Cardiac fibroblast (primary cell): ENCODE results near the gene KPNA3.

Experiments used
- DNase-seq, 2 donors: peaks; one replicate each; pipeline versions ENCODE4 v3.0.0 to v3.0.0-alpha.2; 2010; ENCODE audit warnings: low read depth in 2 of 2
- H3K4me3 ChIP-seq, 2 donors: replicated peaks in 1 of 2; 1 replicate in 1 of 2; 2 replicates in 1 of 2; pipeline ENCODE4 v1.5.1; 2011; ENCODE audit warnings: low read depth in 2 of 2, low read length in 2 of 2, mild to moderate bottlenecking in 2 of 2, moderate library complexity in 1 of 2
- CTCF ChIP-seq: IDR thresholded peaks from one replicate; pipeline ENCODE4 v1.5.1; 2011; ENCODE audit warnings: low read depth, mild to moderate bottlenecking, low read length, inconsistent platforms

The KPNA3 gene

GRCh38 chr13:49792550-49793324, at the start of gene KPNA3:
Gene KPNA3, minus strand, starts transcription at chr13:49792682. Its CDS starts 176 bp downstream, at chr13:49792506.
- TF ChIP-seq CTCF = no peak
- peak; percentile 96 to 98 for DNase-seq
- H3K4me3 ChIP-seq = peak within 1 kb of the TSS; percentile 71 to 77

- H3K4me3 ChIP-seq = no peak overlapping the region
- DNase-seq = peak in 1 of 2 donors; percentile 7
- TF ChIP-seq CTCF = no peak
Observed at GRCh38 chr13:49841964-49842363, 49.5 kb upstream of the KPNA3 start.

GRCh38 chr13:49840675-49841074, 48.2 kb upstream of the KPNA3 start:
- no peak overlapping the region for H3K4me3 ChIP-seq
- no peak for DNase-seq
- no peak for TF ChIP-seq CTCF

- DNase-seq = peak in 1 of 2 donors; percentile 60
- no peak overlapping the region for H3K4me3 ChIP-seq
- TF ChIP-seq CTCF = no peak
Observed at GRCh38 chr13:49840266-49840665, 47.8 kb upstream of the KPNA3 start.

GRCh38 chr13:49838989-49839388, 46.5 kb upstream of the KPNA3 start:
- TF ChIP-seq CTCF = no peak

GRCh38 chr13:49836516-49836915, 44.0 kb upstream of the KPNA3 start:
- no peak for TF ChIP-seq CTCF
- H3K4me3 ChIP-seq = no peak overlapping the region
- DNase-seq = no peak

More at GRCh38 chr13:49838989-49839388, 46.5 kb upstream of the KPNA3 start:
- DNase-seq = no peak
- no peak overlapping the region for H3K4me3 ChIP-seq
